ENCODE measurements around the gene SRF.
A peak's percentile ranks its signal among the peaks of the same experiment; 100 is the strongest.

SRF gene

GRCh38 chr6:43185391-43185985 is 14.4 kb downstream of the SRF start:
- Histone ChIP-seq H3K4ac (ENCODE audit: low read length) (no peak overlapping the region), H3K4me1 (ENCODE audit: control insufficient read depth in 2 of 2, insufficient read depth in 1 of 2, low read depth in 1 of 2, low read length in 2 of 2) (peaks cover 7 to 10% of the 10 kb centered on the region in 2 donors), H3K18ac (ENCODE audit: low read length) (no peak overlapping the region), H4K91ac (ENCODE audit: low read depth, low read length, poor library complexity) (no peak overlapping the region), H2BK12ac (ENCODE audit: low read length) (no peak overlapping the region), H3K27me3 (ENCODE audit: control insufficient read depth in 3 of 3, insufficient read depth in 3 of 3, low read depth in 1 of 3, low read length in 3 of 3) (no peaks in the 10 kb centered on the region), H3K79me1 (ENCODE audit: low read depth, low read length) (no peaks in the 10 kb centered on the region), H2AFZ (ENCODE audit: low read length) (no peak overlapping the region), H2BK5ac (ENCODE audit: low read length) (no peak overlapping the region), H3K4me2 (ENCODE audit: insufficient read depth, low read length, poor library complexity, severe bottlenecking) (no peak overlapping the region), H2AK5ac (ENCODE audit: low read depth, low read length) (no peak overlapping the region), H3K4me3 (ENCODE audit: low read length in 2 of 2) (no peak overlapping the region), H4K8ac (ENCODE audit: low read depth, low read length) (no peak overlapping the region), H3K36me3 (replicated peaks in 1 of 2; ENCODE audit: control insufficient read depth in 2 of 2, insufficient read depth in 2 of 2, low read length in 2 of 2) (peaks cover 22 to 54% of the 10 kb centered on the region in 2 donors), H3K9me3 (replicated peaks in 1 of 2; ENCODE audit: control insufficient read depth in 2 of 2, insufficient read depth in 1 of 2, low read depth in 1 of 2, low read length in 2 of 2) (peaks cover 0 to 3% of the 10 kb centered on the region in 2 donors), H3K14ac (ENCODE audit: low read length) (no peak overlapping the region), H2BK120ac (ENCODE audit: low read depth, low read length) (no peak overlapping the region), H2BK15ac (ENCODE audit: low read length) (no peak overlapping the region), H3K9ac (ENCODE audit: low read depth, low read length, poor library complexity) (no peak overlapping the region), H3K27ac (replicated peaks; ENCODE audit: low read length) (no peak overlapping the region), H3K23ac (ENCODE audit: low read depth, low read length, poor library complexity) (no peak overlapping the region)
- WGBS, 2 donors (ENCODE audit: extremely low coverage in 2 of 2, insufficient read length in 2 of 2, insufficient replicate concordance in 1 of 2) = no CpG with 5 or more reads among the region's 5 CpGs
- DNase-seq (ENCODE audit: low spot score) = no peak

GRCh38 chr6:43186019-43186418 is 14.9 kb downstream of the SRF start:
- H2BK120ac ChIP-seq (ENCODE audit: low read depth, low read length) = no peak overlapping the region
- H2AFZ ChIP-seq (ENCODE audit: low read length) = no peak overlapping the region
- H3K36me3 ChIP-seq (replicated peaks in 1 of 2; ENCODE audit: control insufficient read depth in 2 of 2, insufficient read depth in 2 of 2, low read length in 2 of 2) = peaks cover 19 to 49% of the 10 kb centered on the region in 2 donors
- H4K8ac ChIP-seq (ENCODE audit: low read depth, low read length) = no peak overlapping the region
- H3K23ac ChIP-seq (ENCODE audit: low read depth, low read length, poor library complexity) = no peak overlapping the region
- no peak overlapping the region for H3K18ac ChIP-seq (ENCODE audit: low read length)
- H2BK15ac ChIP-seq (ENCODE audit: low read length) = no peak overlapping the region
- no peaks in the 10 kb centered on the region for H3K27me3 ChIP-seq (ENCODE audit: control insufficient read depth in 3 of 3, insufficient read depth in 3 of 3, low read depth in 1 of 3, low read length in 3 of 3)
- peaks cover 6 to 7% of the 10 kb centered on the region in 2 donors for H3K4me1 ChIP-seq (ENCODE audit: control insufficient read depth in 2 of 2, insufficient read depth in 1 of 2, low read depth in 1 of 2, low read length in 2 of 2)
- H4K91ac ChIP-seq (ENCODE audit: low read depth, low read length, poor library complexity) = no peak overlapping the region
- H3K9me3 ChIP-seq (replicated peaks in 1 of 2; ENCODE audit: control insufficient read depth in 2 of 2, insufficient read depth in 1 of 2, low read depth in 1 of 2, low read length in 2 of 2) = peaks cover 0 to 3% of the 10 kb centered on the region in 2 donors
- no peak overlapping the region for H3K27ac ChIP-seq (replicated peaks; ENCODE audit: low read length)
- H2AK5ac ChIP-seq (ENCODE audit: low read depth, low read length) = no peak overlapping the region
- no peak overlapping the region for H3K9ac ChIP-seq (ENCODE audit: low read depth, low read length, poor library complexity)
- no peak overlapping the region for H3K4me2 ChIP-seq (ENCODE audit: insufficient read depth, low read length, poor library complexity, severe bottlenecking)
- H2BK12ac ChIP-seq (ENCODE audit: low read length) = no peak overlapping the region
- no peak for DNase-seq (ENCODE audit: low spot score)
- no peaks in the 10 kb centered on the region for H3K79me1 ChIP-seq (ENCODE audit: low read depth, low read length)
- WGBS, 2 donors (ENCODE audit: extremely low coverage in 2 of 2, insufficient read length in 2 of 2, insufficient replicate concordance in 1 of 2) = no CpG with 5 or more reads among the region's 14 CpGs
- no peak overlapping the region for H3K14ac ChIP-seq (ENCODE audit: low read length)
- H3K4me3 ChIP-seq (ENCODE audit: low read length in 2 of 2) = no peak overlapping the region
- no peak overlapping the region for H3K4ac ChIP-seq (ENCODE audit: low read length)
- H2BK5ac ChIP-seq (ENCODE audit: low read length) = no peak overlapping the region

GRCh38 chr6:43186706-43187105 is 15.6 kb downstream of the SRF start:
- H3K4me3 ChIP-seq (ENCODE audit: low read length in 2 of 2) = peak overlapping the region in 1 of 2 donors; percentile 26
- H3K18ac ChIP-seq (ENCODE audit: low read length) = no peak overlapping the region
- no peak overlapping the region for H2BK12ac ChIP-seq (ENCODE audit: low read length)
- H3K27me3 ChIP-seq (ENCODE audit: control insufficient read depth in 3 of 3, insufficient read depth in 3 of 3, low read depth in 1 of 3, low read length in 3 of 3) = no peaks in the 10 kb centered on the region
- H2AK5ac ChIP-seq (ENCODE audit: low read depth, low read length) = no peak overlapping the region
- H3K9me3 ChIP-seq (replicated peaks in 1 of 2; ENCODE audit: control insufficient read depth in 2 of 2, insufficient read depth in 1 of 2, low read depth in 1 of 2, low read length in 2 of 2) = peaks cover 0 to 3% of the 10 kb centered on the region in 2 donors
- H3K9ac ChIP-seq (ENCODE audit: low read depth, low read length, poor library complexity) = no peak overlapping the region
- H3K14ac ChIP-seq (ENCODE audit: low read length) = no peak overlapping the region
- no peak overlapping the region for H3K23ac ChIP-seq (ENCODE audit: low read depth, low read length, poor library complexity)
- no peak for DNase-seq (ENCODE audit: low spot score)
- H4K91ac ChIP-seq (ENCODE audit: low read depth, low read length, poor library complexity) = no peak overlapping the region
- H2BK5ac ChIP-seq (ENCODE audit: low read length) = no peak overlapping the region
- no peak overlapping the region for H3K4me2 ChIP-seq (ENCODE audit: insufficient read depth, low read length, poor library complexity, severe bottlenecking)
- no peak overlapping the region for H3K27ac ChIP-seq (replicated peaks; ENCODE audit: low read length)
- peaks cover 18 to 48% of the 10 kb centered on the region in 2 donors for H3K36me3 ChIP-seq (replicated peaks in 1 of 2; ENCODE audit: control insufficient read depth in 2 of 2, insufficient read depth in 2 of 2, low read length in 2 of 2)
- no peak overlapping the region for H2BK120ac ChIP-seq (ENCODE audit: low read depth, low read length)
- no peak overlapping the region for H3K4ac ChIP-seq (ENCODE audit: low read length)
- peaks cover 3% of the 10 kb centered on the region in 2 donors for H3K4me1 ChIP-seq (ENCODE audit: control insufficient read depth in 2 of 2, insufficient read depth in 1 of 2, low read depth in 1 of 2, low read length in 2 of 2)
- H3K79me1 ChIP-seq (ENCODE audit: low read depth, low read length) = no peaks in the 10 kb centered on the region
- no peak overlapping the region for H2BK15ac ChIP-seq (ENCODE audit: low read length)
- WGBS, 2 donors (ENCODE audit: extremely low coverage in 2 of 2, insufficient read length in 2 of 2, insufficient replicate concordance in 1 of 2) = no CpG with 5 or more reads among the region's 4 CpGs
- H4K8ac ChIP-seq (ENCODE audit: low read depth, low read length) = no peak overlapping the region
- no peak overlapping the region for H2AFZ ChIP-seq (ENCODE audit: low read length)

GRCh38 chr6:43187821-43188220 is 16.8 kb downstream of the SRF start:
- Histone ChIP-seq H3K4me1 (ENCODE audit: control insufficient read depth in 2 of 2, insufficient read depth in 1 of 2, low read depth in 1 of 2, low read length in 2 of 2) (no peaks in the 10 kb centered on the region), H3K4me3 (ENCODE audit: low read length in 2 of 2) (no peak overlapping the region), H3K14ac (ENCODE audit: low read length) (no peak overlapping the region), H2AK5ac (ENCODE audit: low read depth, low read length) (no peak overlapping the region), H3K18ac (ENCODE audit: low read length) (no peak overlapping the region), H2BK12ac (ENCODE audit: low read length) (no peak overlapping the region), H3K4ac (ENCODE audit: low read length) (no peak overlapping the region), H3K36me3 (replicated peaks in 1 of 2; ENCODE audit: control insufficient read depth in 2 of 2, insufficient read depth in 2 of 2, low read length in 2 of 2) (peaks cover 20 to 57% of the 10 kb centered on the region in 2 donors), H2BK120ac (ENCODE audit: low read depth, low read length) (no peak overlapping the region), H4K91ac (ENCODE audit: low read depth, low read length, poor library complexity) (no peak overlapping the region), H3K9ac (ENCODE audit: low read depth, low read length, poor library complexity) (no peak overlapping the region), H3K9me3 (replicated peaks in 1 of 2; ENCODE audit: control insufficient read depth in 2 of 2, insufficient read depth in 1 of 2, low read depth in 1 of 2, low read length in 2 of 2) (peaks cover 0 to 3% of the 10 kb centered on the region in 2 donors), H2AFZ (ENCODE audit: low read length) (no peak overlapping the region), H3K4me2 (ENCODE audit: insufficient read depth, low read length, poor library complexity, severe bottlenecking) (no peak overlapping the region), H3K79me1 (ENCODE audit: low read depth, low read length) (no peaks in the 10 kb centered on the region), H3K23ac (ENCODE audit: low read depth, low read length, poor library complexity) (no peak overlapping the region), H3K27me3 (ENCODE audit: control insufficient read depth in 3 of 3, insufficient read depth in 3 of 3, low read depth in 1 of 3, low read length in 3 of 3) (no peaks in the 10 kb centered on the region), H2BK5ac (ENCODE audit: low read length) (no peak overlapping the region), H4K8ac (ENCODE audit: low read depth, low read length) (no peak overlapping the region), H3K27ac (replicated peaks; ENCODE audit: low read length) (no peak overlapping the region), H2BK15ac (ENCODE audit: low read length) (no peak overlapping the region)
- no CpG with 5 or more reads among the region's 7 CpGs for WGBS, 2 donors (ENCODE audit: extremely low coverage in 2 of 2, insufficient read length in 2 of 2, insufficient replicate concordance in 1 of 2)
- DNase-seq (ENCODE audit: low spot score) = no peak
